Transverse colon (tissue), 4 donors: ENCODE results near the gene MTMR6. TPM values are rescaled to one million over a fixed set of nuclear protein-coding genes. Genes with fewer than 3 reads are reported as not detected.
A peak's percentile ranks its signal among the peaks of the same experiment; 100 is the strongest.

Experiments used
- DNase-seq: peaks from one replicate; pipeline ENCODE4 v3.0.0-alpha.2; 2019
- H3K27ac ChIP-seq, 4 donors: fragments of 200-600 bp; sonication (generic); 2 replicates each; pipeline ENCODE4 v1.5.1; 2016 to 2018; ENCODE audit warnings: inconsistent platforms in 4 of 4
- H3K27me3 ChIP-seq: fragments of 200-600 bp; sonication (generic); 2 replicates; pipeline ENCODE4 v1.5.1; 2017; ENCODE audit warnings: inconsistent platforms
- H3K36me3 ChIP-seq, 4 donors: fragments of 200-600 bp; sonication (generic); 2 replicates each; pipeline ENCODE4 v1.5.1; 2017 to 2019; ENCODE audit warnings: inconsistent platforms in 4 of 4
- H3K4me1 ChIP-seq, 4 donors: fragments of 200-600 bp; sonication (generic); 2 replicates each; pipeline ENCODE4 v1.5.1; 2017 to 2020; ENCODE audit warnings: inconsistent platforms in 4 of 4
- H3K4me3 ChIP-seq, 4 donors: fragments of 200-600 bp; sonication (generic); 1 replicate in 1 of 4; 2 replicates in 3 of 4; pipeline versions ENCODE4 v1.5.1 to v1.6.1; 2017 to 2019; ENCODE audit warnings: inconsistent platforms in 4 of 4
- H3K9me3 ChIP-seq, 2 donors: fragments of 200-600 bp; sonication (generic); 2 replicates each; pipeline ENCODE4 v1.5.1; 2017 to 2019; ENCODE audit warnings: inconsistent platforms in 2 of 2
- EP300 ChIP-seq: sonication (generic); formaldehyde crosslinking; IDR thresholded peaks from one replicate; pipeline ENCODE4 v1.6.1; 2017; ENCODE audit warnings: antibody characterized with exemption, low read depth
- POLR2A ChIP-seq: fragments of 450-650 bp; IDR thresholded peaks from one replicate; pipeline ENCODE4 v1.6.1; 2016; ENCODE audit warnings: antibody characterized with exemption, mild to moderate bottlenecking, moderate library complexity
- POLR2AphosphoS5 ChIP-seq, 3 donors: sonication (generic); formaldehyde crosslinking; IDR thresholded peaks; one replicate each; pipeline ENCODE4 v1.6.1; 2016; ENCODE audit warnings: antibody characterized with exemption in 3 of 3
- WGBS, 2 donors: methylation state at CpG; one replicate each; pipeline ENCODE4 v1.1.5; 2018; ENCODE audit warnings: low coverage in 1 of 2; 5-methylcytosine and 5-hydroxymethylcytosine counted together
- in situ Hi-C, 4 donors: fragments of 200-750 bp; cut with MboI; loops; one replicate each; pipeline versions ENCODE4 v1.15.0 to v1.15.1; 2017; ENCODE audit warnings: low sequenced_read_pairs in 3 of 4, low pct_ligation_motif_present in 1 of 4, low pct_unique_long_range_greater_than_20kb in 1 of 4
- intact Hi-C: fragments of 100-400 bp; cut with DNase I; formaldehyde crosslinking; loops from one replicate; pipeline ENCODE4 v1.15.1; 2023; ENCODE audit warnings: low total_unique reads
- total RNA-seq, 4 donors: library from RNA; depleted of rRNA; stranded (reverse); fragments of >200 nt; gene quantifications; one replicate each; pipeline ENCODE4 v1.1.0, GENCODE V29; 2016
- TF ChIP-seq, protein P1 (sequence below), 5 experiments: fragments of 200-600 bp in 3 of 5; fragments of 450-650 bp in 2 of 5; sonication (generic) in 3 of 5; IDR thresholded peaks; 1 replicate in 2 of 5; 2 replicates in 3 of 5; pipeline ENCODE4 v1.5.1; 2016 to 2017; ENCODE audit warnings: antibody characterized with exemption in 5 of 5, inconsistent platforms in 3 of 5, mild to moderate bottlenecking in 2 of 5, moderate library complexity in 1 of 5

The MTMR6 gene
- total RNA-seq, 4 donors from 2014 or later = 6.4 to 16.4 (median 11.9) TPM

DNA sequence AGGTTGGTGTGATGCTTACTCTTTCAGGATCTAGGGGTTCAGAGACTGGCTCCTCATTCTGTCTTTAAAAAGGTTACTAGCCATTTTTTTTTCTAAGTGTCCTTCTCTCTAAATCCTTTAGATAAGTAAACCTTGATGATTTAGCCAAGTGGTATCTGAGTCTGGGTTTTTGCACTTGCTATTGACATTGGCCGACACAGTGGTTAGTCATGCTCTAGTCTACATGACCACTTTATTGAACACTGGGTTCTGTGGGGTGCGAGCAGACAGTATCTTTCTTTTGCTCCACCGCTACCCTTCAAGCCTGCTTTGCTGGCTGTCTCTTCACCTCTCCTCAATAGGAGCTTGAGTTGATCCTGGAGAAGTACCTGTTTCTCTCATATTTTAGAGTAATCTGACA lies 7.9 kb upstream of the MTMR6 start:
- Histone ChIP-seq H3K9me3 (no peaks in the 10 kb centered on the region), H3K36me3 (no peaks in the 10 kb centered on the region), H3K4me1 (no peaks in the 10 kb centered on the region), H3K27me3 (peaks cover 42% of the 10 kb centered on the region), H3K27ac (no peak overlapping the region), H3K4me3 (no peak overlapping the region)
- TF ChIP-seq EP300 = no peak
- intact Hi-C loops (no loop called here), in situ Hi-C loops (loop anchor here in 1 of 4 donors (25.0 kb wide), 1 partner anchor 892 kb away; no protein-coding TSS in a partner anchor)
- WGBS, 2 donors = 93 to 100% methylated on average over 3 of the region's 3 CpGs
- no peak for DNase-seq

DNA sequence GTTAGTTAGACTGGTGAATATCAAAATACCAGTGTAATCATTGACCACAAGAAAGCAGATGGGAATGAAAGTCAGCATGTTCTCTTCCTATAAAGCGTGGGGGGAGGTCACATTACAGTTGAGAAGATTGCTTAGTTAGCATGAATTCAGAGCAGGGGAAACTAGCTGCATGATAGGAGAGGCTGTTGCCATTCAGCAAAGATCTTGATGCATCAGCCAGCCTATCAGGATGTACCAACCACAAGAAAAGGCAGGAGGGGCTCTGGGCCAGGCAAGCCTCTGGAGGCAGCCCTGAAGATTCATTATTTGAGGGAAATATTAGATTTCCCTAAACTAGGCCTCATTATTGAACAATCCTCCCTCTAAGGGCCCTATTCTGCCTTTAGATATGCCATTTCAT lies 5.0 kb upstream of the MTMR6 start:
- H3K27ac ChIP-seq = no peak overlapping the region
- H3K4me1 ChIP-seq = peaks cover 0 to 4% (median 2%) of the 10 kb centered on the region in 4 donors
- intact Hi-C loops (no loop called here), in situ Hi-C loops (loop anchor here in 1 of 4 donors (25.0 kb wide), 1 partner anchor 895 kb away; no protein-coding TSS in a partner anchor)
- H3K9me3 ChIP-seq = no peaks in the 10 kb centered on the region
- no peak for TF ChIP-seq EP300
- TF ChIP-seq, protein P1, sequence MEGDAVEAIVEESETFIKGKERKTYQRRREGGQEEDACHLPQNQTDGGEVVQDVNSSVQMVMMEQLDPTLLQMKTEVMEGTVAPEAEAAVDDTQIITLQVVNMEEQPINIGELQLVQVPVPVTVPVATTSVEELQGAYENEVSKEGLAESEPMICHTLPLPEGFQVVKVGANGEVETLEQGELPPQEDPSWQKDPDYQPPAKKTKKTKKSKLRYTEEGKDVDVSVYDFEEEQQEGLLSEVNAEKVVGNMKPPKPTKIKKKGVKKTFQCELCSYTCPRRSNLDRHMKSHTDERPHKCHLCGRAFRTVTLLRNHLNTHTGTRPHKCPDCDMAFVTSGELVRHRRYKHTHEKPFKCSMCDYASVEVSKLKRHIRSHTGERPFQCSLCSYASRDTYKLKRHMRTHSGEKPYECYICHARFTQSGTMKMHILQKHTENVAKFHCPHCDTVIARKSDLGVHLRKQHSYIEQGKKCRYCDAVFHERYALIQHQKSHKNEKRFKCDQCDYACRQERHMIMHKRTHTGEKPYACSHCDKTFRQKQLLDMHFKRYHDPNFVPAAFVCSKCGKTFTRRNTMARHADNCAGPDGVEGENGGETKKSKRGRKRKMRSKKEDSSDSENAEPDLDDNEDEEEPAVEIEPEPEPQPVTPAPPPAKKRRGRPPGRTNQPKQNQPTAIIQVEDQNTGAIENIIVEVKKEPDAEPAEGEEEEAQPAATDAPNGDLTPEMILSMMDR (IDR thresholded peaks at IDR 0.05) = no peak
- no peak for TF ChIP-seq POLR2A
- no peak for TF ChIP-seq POLR2AphosphoS5 (IDR thresholded peaks at IDR 0.05)
- H3K4me3 ChIP-seq = no peak overlapping the region
- H3K36me3 ChIP-seq = no peaks in the 10 kb centered on the region
- WGBS, 2 donors = 29 to 44% methylated on average over 1 of the region's 1 CpG
- peaks cover 46% of the 10 kb centered on the region for H3K27me3 ChIP-seq
- DNase-seq = no peak

DNA sequence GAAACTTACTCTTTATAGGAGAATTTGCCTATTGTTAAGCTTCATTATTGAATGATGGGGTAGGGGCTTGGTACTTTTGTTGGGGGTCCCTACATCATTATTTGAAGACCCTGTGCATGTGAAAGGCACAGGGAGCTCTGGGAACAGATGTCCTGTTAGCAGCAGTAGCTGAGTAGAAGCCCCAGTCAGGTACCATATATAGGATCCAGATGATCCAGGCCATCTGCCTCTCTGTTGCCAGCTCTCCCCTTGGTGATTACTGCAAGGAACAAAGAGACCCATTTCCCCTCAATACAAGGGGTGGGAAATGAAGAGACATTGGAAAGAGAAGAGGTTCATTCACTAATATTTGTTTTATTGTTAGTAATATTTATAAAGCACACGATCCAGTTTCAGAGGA lies 4.4 kb upstream of the MTMR6 start:
- intact Hi-C loops = no loop called here
- DNase-seq = no peak
- H3K9me3 ChIP-seq = no peaks in the 10 kb centered on the region
- 30 to 42% methylated on average over 1 of the region's 1 CpG for WGBS, 2 donors
- no peaks in the 10 kb centered on the region for H3K36me3 ChIP-seq
- no peak overlapping the region for H3K27ac ChIP-seq
- peaks cover 40% of the 10 kb centered on the region for H3K27me3 ChIP-seq
- H3K4me1 ChIP-seq = peaks cover 0 to 4% (median 2%) of the 10 kb centered on the region in 4 donors
- H3K4me3 ChIP-seq = no peak overlapping the region
- in situ Hi-C loops = loop anchor here in 1 of 4 donors (25.0 kb wide), 1 partner anchor 896 kb away; no protein-coding TSS in a partner anchor
- TF ChIP-seq EP300 = no peak

DNA sequence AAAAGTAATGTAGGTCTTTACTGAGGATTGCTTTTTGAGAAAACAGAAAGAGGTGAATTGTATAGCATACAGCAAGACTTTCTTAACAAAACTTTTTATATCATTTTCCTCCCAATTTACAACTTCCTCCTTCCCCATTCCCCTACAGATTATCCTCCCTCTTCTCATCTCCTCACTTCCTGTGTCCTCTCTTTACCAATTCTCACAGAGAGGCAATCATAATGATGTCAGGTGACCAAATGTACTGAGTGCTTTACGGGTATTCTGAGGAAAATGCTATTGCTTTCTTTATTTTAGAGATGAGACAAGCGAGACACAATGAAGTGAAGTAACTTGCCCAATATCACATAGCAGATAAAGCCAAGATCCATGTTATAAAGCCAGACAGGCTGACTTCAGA lies 1.7 kb upstream of the MTMR6 start:
- no peaks in the 10 kb centered on the region for H3K36me3 ChIP-seq
- TF ChIP-seq POLR2AphosphoS5 (IDR thresholded peaks at IDR 0.05) (no peak), EP300 (no peak), POLR2A (no peak)
- TF ChIP-seq, protein P1 (IDR thresholded peaks at IDR 0.05) = no peak
- peaks cover 28% of the 10 kb centered on the region for H3K27me3 ChIP-seq
- in situ Hi-C loops (loop anchor here in 1 of 4 donors (25.0 kb wide), 1 partner anchor 898 kb away; no protein-coding TSS in a partner anchor), intact Hi-C loops (no loop called here)
- no peak for DNase-seq
- no peak overlapping the region for H3K27ac ChIP-seq
- WGBS, 2 donors = 55 to 78% methylated on average over 1 to 2 of the region's 2 CpGs
- no peak overlapping the region for H3K4me3 ChIP-seq
- no peaks in the 10 kb centered on the region for H3K9me3 ChIP-seq
- H3K4me1 ChIP-seq = peaks cover 4 to 26% (median 6%) of the 10 kb centered on the region in 4 donors

DNA sequence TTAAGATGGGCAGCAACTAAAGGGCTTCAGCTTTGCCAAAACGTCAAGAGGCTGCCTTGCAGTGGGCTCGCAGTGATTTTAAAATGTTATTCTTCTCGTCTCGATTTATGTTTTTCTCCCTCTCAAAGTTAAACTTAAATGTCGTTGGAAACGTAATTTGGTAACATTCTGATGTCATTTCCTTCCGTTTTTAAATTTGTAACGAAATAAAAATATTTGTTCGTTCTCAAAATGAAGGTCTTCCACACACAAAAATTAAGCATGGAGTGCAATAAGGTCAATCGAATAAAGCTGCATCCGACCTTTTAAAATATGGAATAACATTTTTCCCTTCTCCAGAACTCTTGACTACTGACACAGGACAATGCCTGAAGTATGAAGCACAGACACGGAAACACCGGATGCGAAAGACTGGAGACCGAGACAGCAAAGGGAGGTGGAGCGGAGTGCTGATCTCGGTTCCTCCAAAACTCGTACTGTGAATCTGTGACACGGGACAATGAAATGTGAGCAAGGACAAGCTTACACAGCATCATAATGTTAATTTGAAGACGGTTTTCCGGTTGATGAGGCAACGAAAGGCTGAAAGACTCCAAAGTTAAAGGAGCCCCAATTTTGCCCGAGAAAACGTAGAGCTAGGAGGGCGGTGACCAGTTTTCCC lies 850 bp downstream of the MTMR6 start:
- Histone ChIP-seq H3K4me1 (peaks cover 4 to 26% (median 6%) of the 10 kb centered on the region in 4 donors), H3K27ac (peak overlapping the region; percentile 90 to 91 (median 90)), H3K36me3 (no peaks in the 10 kb centered on the region), H3K4me3 (peak overlapping the region; percentile 68 to 88 (median 74)), H3K9me3 (no peaks in the 10 kb centered on the region), H3K27me3 (peaks cover 23% of the 10 kb centered on the region)
- DNase-seq = peak; percentile 44
- TF ChIP-seq, protein P1 (IDR thresholded peaks at IDR 0.05) = no peak
- TF ChIP-seq POLR2AphosphoS5 (IDR thresholded peaks at IDR 0.05) (no peak), POLR2A (no peak), EP300 (no peak)
- in situ Hi-C loops = loop anchor here in 1 of 4 donors (25.0 kb wide), 1 partner anchor 901 kb away; no protein-coding TSS in a partner anchor
- 2 to 5% methylated on average over 12 to 25 of the region's 25 CpGs for WGBS, 2 donors
- intact Hi-C loops = no loop called here
